ENCODE data around the gene SGSM1.

DNA sequence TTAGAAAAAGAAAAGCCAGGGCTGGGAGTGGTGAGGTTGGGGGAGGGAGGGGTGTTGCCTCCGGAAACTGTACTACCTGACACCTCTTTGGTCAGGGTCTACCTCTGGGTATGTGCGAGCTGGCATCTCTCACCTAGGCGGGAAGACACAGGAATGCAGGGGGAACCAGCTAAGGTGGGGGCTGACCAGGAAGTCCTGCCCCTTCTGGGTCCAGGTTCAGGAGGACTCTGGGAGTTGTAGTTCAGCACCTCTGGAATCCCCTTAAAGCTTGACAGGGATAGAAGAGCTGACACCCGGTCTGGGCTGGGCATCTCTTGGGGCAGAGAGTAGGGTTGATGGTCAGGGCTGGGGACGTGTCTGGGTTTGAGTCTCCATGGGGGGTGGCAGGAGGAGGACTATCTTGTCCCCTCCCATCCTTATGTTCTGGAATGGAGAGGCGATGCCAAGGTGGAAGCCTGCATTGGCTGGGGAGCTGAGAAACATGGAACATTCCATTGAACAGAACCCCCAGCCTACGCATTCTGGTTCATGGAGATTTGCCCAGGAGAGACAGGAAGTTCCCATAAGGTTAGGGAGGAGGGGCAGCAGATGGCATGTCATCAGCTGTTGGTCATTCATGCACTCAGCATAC lies 144.4 kb downstream of the SGSM1 start:
- TF ChIP-seq EZH2 (IDR thresholded peaks at IDR 0.05; ENCODE audit: low read length, missing control alignments): no peak
- TF ChIP-seq CTCF (conservative IDR thresholded peaks at IDR 0.05 in 1 of 2, IDR thresholded peaks at IDR 0.05 in 1 of 2; ENCODE audit: low read depth in 1 of 2, low read length in 2 of 2): no peak

All from fibroblast of lung (primary cell).